ENCODE measurements around the gene SEC11C.

The SEC11C gene

GRCh38 chr18:59139615-59140301 lies at the start of gene SEC11C:
SEC11C (plus strand) TSS chr18:59139884; CDS start chr18:59139949, 65 bp downstream.
- Mint-ChIP-seq H3K27ac (peak within 1 kb of the TSS; percentile 97), H3K36me3 (ENCODE audit: low read depth) (peaks cover 1% of the 10 kb centered on the region), H3K4me3 (peak within 1 kb of the TSS; percentile 92), H3K9me3 (no peaks in the 10 kb centered on the region), H3K4me1 (peaks cover 45% of the 10 kb centered on the region), H3K27me3 (peaks cover 6% of the 10 kb centered on the region)
- DNase-seq (peak; percentile 92), ATAC-seq (peak; percentile 88)

GRCh38 chr18:59090966-59091603 lies 48.6 kb upstream of the SEC11C start:
- Mint-ChIP-seq H3K4me3 (no peak overlapping the region), H3K36me3 (ENCODE audit: low read depth) (no peaks in the 10 kb centered on the region), H3K27ac (no peak overlapping the region), H3K9me3 (no peaks in the 10 kb centered on the region), H3K4me1 (no peaks in the 10 kb centered on the region), H3K27me3 (no peaks in the 10 kb centered on the region)
- ATAC-seq (no peak), DNase-seq (no peak)

DNA sequence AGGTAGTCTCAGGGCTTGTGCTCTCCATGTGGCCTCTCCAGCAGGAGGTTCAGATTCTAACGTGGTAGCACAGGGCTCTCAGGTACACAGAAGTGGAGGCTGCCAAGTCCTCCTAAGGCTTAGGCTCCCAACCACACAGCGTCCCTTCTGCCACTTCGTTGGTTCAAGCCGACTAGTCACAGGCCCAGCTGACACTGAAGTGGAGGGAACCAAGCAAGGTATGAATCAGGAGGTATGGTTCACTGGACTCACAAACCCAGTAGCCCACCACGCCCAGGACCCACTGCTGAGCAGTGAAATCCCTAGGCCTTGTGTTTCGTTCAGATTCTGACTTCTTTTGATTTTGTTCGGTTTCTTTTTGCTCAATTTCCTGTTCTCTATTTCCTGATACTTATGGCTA lies 46.0 kb upstream of the SEC11C start:
- no peak for DNase-seq
- no peak overlapping the region for H3K27ac Mint-ChIP-seq
- ATAC-seq, result no peak
- H3K4me3 Mint-ChIP-seq, result no peak overlapping the region
- peaks cover 2% of the 10 kb centered on the region for H3K27me3 Mint-ChIP-seq
- H3K36me3 Mint-ChIP-seq (ENCODE audit: low read depth), result no peaks in the 10 kb centered on the region
- H3K4me1 Mint-ChIP-seq, result no peaks in the 10 kb centered on the region
- H3K9me3 Mint-ChIP-seq, result no peaks in the 10 kb centered on the region

GRCh38 chr18:59094569-59094968 lies 45.1 kb upstream of the SEC11C start:
- Mint-ChIP-seq H3K4me1 (no peaks in the 10 kb centered on the region), H3K9me3 (no peaks in the 10 kb centered on the region), H3K36me3 (ENCODE audit: low read depth) (no peaks in the 10 kb centered on the region), H3K27ac (no peak overlapping the region), H3K27me3 (peaks cover 2% of the 10 kb centered on the region), H3K4me3 (no peak overlapping the region)
- no peak for ATAC-seq
- no peak for DNase-seq

GRCh38 chr18:59096098-59096789 lies 43.4 kb upstream of the SEC11C start:
- no peaks in the 10 kb centered on the region for H3K9me3 Mint-ChIP-seq
- no peak for ATAC-seq

GRCh38 chr18:59101830-59102414 lies 37.8 kb upstream of the SEC11C start:
- H3K36me3 Mint-ChIP-seq (ENCODE audit: low read depth), result no peaks in the 10 kb centered on the region
- no peak for ATAC-seq
- H3K27ac Mint-ChIP-seq, result no peak overlapping the region
- peaks cover 28% of the 10 kb centered on the region for H3K27me3 Mint-ChIP-seq
- no peak overlapping the region for H3K4me3 Mint-ChIP-seq
- no peak for DNase-seq
- H3K9me3 Mint-ChIP-seq, result no peaks in the 10 kb centered on the region
- no peaks in the 10 kb centered on the region for H3K4me1 Mint-ChIP-seq

More at GRCh38 chr18:59096098-59096789, 43.4 kb upstream of the SEC11C start:
- Mint-ChIP-seq H3K36me3 (ENCODE audit: low read depth) (no peaks in the 10 kb centered on the region), H3K27me3 (peaks cover 4% of the 10 kb centered on the region), H3K27ac (no peak overlapping the region), H3K4me3 (no peak overlapping the region), H3K4me1 (no peaks in the 10 kb centered on the region)
- DNase-seq, result no peak

DNA sequence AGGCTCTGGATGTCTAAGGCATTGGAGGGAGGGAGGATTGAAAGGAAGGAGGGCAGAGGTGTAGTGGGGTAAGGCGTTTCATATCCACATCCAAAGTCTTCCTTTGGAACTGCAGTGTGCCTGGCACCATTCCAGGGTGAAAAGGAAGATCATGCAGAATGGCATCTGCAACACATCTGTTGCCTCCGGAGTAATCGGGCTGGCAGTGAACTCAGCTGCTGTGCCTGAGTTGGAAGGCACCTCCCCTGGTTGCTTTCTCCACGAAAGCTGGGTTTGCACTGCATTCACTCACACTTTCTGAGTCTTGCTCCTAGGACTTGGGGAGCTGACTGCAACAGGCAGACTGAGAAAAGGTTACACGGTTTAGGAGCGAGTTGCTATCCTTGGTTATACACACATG lies 30.3 kb upstream of the SEC11C start:
- Mint-ChIP-seq H3K4me1 (no peaks in the 10 kb centered on the region), H3K27me3 (peaks cover 62% of the 10 kb centered on the region), H3K9me3 (no peaks in the 10 kb centered on the region), H3K4me3 (no peak overlapping the region), H3K27ac (no peak overlapping the region), H3K36me3 (ENCODE audit: low read depth) (no peaks in the 10 kb centered on the region)
- no peak for DNase-seq
- no peak for ATAC-seq

DNA sequence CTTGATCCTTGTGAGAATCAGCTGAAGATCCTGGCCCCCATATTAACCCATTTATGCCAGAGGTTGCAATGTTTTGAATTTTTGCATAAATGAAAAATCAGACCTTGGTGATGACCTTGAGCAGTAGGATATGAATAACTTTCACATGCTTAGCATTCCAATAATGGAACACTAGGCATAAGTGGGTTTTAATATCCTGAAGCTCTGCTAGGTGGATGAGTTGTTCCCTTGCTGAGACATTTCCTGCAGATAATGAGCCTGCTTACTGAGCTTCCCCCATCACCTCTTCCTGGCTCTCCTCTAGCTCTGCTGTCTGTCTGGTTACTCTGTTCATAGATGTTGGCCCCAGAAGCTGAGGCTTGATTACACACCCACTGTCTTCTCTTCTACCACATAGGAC lies 25.5 kb upstream of the SEC11C start:
- peaks cover 44% of the 10 kb centered on the region for H3K27me3 Mint-ChIP-seq
- no peak for DNase-seq

GRCh38 chr18:59123588-59124369 lies 15.9 kb upstream of the SEC11C start:
- no peak overlapping the region for H3K27ac Mint-ChIP-seq
- no peak overlapping the region for H3K4me3 Mint-ChIP-seq
- no peaks in the 10 kb centered on the region for H3K36me3 Mint-ChIP-seq (ENCODE audit: low read depth)
- H3K27me3 Mint-ChIP-seq, result peaks cover 35% of the 10 kb centered on the region
- DNase-seq (no peak), ATAC-seq (peak; percentile 73)
- peaks cover 2% of the 10 kb centered on the region for H3K4me1 Mint-ChIP-seq
- no peaks in the 10 kb centered on the region for H3K9me3 Mint-ChIP-seq

More for the DNA sequence above, 25.5 kb upstream of the SEC11C start:
- ATAC-seq, result no peak
- Mint-ChIP-seq H3K4me1 (no peaks in the 10 kb centered on the region), H3K27ac (no peak overlapping the region), H3K9me3 (no peaks in the 10 kb centered on the region), H3K36me3 (ENCODE audit: low read depth) (no peaks in the 10 kb centered on the region), H3K4me3 (no peak overlapping the region)

- Mint-ChIP-seq H3K9me3 (no peaks in the 10 kb centered on the region), H3K27ac (no peak overlapping the region), H3K4me1 (peaks cover 2% of the 10 kb centered on the region), H3K36me3 (ENCODE audit: low read depth) (no peaks in the 10 kb centered on the region), H3K27me3 (peaks cover 38% of the 10 kb centered on the region), H3K4me3 (no peak overlapping the region)
- DNase-seq, result no peak
- ATAC-seq, result no peak
Observed at GRCh38 chr18:59124370-59124704, 15.3 kb upstream of the SEC11C start.

DNA sequence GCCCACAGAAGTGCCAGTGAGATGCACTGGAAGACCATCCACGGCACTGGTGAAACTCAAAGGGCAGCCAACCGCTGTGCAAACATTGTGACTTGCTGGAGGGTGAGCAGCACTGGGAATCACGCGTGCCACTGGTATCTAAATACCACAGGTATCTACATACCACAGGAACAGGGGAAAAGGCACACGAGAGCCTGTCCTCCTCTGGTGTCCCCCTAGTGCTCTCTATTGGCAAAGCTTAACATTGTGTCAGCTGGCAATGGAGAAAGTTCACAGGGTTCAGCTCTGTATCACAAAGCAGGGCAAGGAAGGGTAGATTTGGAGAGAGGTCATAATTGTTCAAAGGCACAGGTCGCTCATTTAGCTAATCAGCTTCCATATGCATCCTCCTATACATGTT lies 12.6 kb upstream of the SEC11C start:
- ATAC-seq, result peak; percentile 23
- H3K4me3 Mint-ChIP-seq, result no peak overlapping the region
- DNase-seq, result no peak
- peaks cover 45% of the 10 kb centered on the region for H3K27me3 Mint-ChIP-seq
- H3K36me3 Mint-ChIP-seq (ENCODE audit: low read depth), result no peaks in the 10 kb centered on the region
- H3K9me3 Mint-ChIP-seq, result no peaks in the 10 kb centered on the region
- H3K4me1 Mint-ChIP-seq, result peaks cover 2% of the 10 kb centered on the region
- no peak overlapping the region for H3K27ac Mint-ChIP-seq

GRCh38 chr18:59129951-59130703 lies 9.6 kb upstream of the SEC11C start:
- Mint-ChIP-seq H3K27ac (no peak overlapping the region), H3K36me3 (ENCODE audit: low read depth) (no peaks in the 10 kb centered on the region), H3K9me3 (no peaks in the 10 kb centered on the region), H3K4me1 (no peaks in the 10 kb centered on the region), H3K27me3 (peaks cover 51% of the 10 kb centered on the region), H3K4me3 (no peak overlapping the region)
- no peak for DNase-seq
- no peak for ATAC-seq

GRCh38 chr18:59132810-59133465 lies 6.7 kb upstream of the SEC11C start:
- no peaks in the 10 kb centered on the region for H3K4me1 Mint-ChIP-seq
- H3K27me3 Mint-ChIP-seq, result peaks cover 47% of the 10 kb centered on the region
- no peaks in the 10 kb centered on the region for H3K36me3 Mint-ChIP-seq (ENCODE audit: low read depth)

More at GRCh38 chr18:59132810-59133465, 6.7 kb upstream of the SEC11C start:
- ATAC-seq, result no peak
- DNase-seq, result no peak
- H3K4me3 Mint-ChIP-seq, result no peak overlapping the region
- no peaks in the 10 kb centered on the region for H3K9me3 Mint-ChIP-seq
- H3K27ac Mint-ChIP-seq, result no peak overlapping the region
